Measurements from ENCODE around the gene GTPBP1.

The GTPBP1 gene

DNA sequence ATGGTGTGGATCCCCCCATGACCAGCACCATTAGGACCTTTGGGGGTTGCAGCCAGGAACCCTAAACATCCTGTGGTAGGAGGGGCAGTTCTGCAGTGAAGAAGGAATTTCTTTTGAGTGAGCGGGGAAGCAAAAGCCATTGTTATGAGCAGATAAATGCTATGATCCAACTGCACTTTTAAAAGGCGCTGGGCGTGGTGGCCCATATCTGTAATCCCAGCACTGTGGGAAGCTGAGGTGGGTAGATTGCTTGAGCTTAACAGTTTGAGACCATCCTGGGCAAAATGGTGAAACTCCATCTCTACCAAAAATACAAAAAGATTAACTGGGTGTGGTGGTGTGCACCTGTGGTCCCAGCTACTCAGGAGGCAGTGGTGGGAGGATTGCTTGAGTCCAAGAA lies 29.9 kb upstream of the GTPBP1 start:
- TF ChIP-seq, protein P1, sequence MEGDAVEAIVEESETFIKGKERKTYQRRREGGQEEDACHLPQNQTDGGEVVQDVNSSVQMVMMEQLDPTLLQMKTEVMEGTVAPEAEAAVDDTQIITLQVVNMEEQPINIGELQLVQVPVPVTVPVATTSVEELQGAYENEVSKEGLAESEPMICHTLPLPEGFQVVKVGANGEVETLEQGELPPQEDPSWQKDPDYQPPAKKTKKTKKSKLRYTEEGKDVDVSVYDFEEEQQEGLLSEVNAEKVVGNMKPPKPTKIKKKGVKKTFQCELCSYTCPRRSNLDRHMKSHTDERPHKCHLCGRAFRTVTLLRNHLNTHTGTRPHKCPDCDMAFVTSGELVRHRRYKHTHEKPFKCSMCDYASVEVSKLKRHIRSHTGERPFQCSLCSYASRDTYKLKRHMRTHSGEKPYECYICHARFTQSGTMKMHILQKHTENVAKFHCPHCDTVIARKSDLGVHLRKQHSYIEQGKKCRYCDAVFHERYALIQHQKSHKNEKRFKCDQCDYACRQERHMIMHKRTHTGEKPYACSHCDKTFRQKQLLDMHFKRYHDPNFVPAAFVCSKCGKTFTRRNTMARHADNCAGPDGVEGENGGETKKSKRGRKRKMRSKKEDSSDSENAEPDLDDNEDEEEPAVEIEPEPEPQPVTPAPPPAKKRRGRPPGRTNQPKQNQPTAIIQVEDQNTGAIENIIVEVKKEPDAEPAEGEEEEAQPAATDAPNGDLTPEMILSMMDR (IDR thresholded peaks at IDR 0.05), result no peak
- Histone ChIP-seq H3K27me3 (no peaks in the 10 kb centered on the region), H3K4me1 (peaks cover 0 to 4% (median 2%) of the 10 kb centered on the region in 4 donors), H3K27ac (no peak overlapping the region), H3K9me3 (no peaks in the 10 kb centered on the region), H3K4me3 (no peak overlapping the region), H3K36me3 (peaks cover 12 to 33% (median 26%) of the 10 kb centered on the region in 3 donors)
- DNase-seq, result no peak
- intact Hi-C loops (cut with DNase I; ENCODE audit: low total_unique reads), result no loop called here

DNA sequence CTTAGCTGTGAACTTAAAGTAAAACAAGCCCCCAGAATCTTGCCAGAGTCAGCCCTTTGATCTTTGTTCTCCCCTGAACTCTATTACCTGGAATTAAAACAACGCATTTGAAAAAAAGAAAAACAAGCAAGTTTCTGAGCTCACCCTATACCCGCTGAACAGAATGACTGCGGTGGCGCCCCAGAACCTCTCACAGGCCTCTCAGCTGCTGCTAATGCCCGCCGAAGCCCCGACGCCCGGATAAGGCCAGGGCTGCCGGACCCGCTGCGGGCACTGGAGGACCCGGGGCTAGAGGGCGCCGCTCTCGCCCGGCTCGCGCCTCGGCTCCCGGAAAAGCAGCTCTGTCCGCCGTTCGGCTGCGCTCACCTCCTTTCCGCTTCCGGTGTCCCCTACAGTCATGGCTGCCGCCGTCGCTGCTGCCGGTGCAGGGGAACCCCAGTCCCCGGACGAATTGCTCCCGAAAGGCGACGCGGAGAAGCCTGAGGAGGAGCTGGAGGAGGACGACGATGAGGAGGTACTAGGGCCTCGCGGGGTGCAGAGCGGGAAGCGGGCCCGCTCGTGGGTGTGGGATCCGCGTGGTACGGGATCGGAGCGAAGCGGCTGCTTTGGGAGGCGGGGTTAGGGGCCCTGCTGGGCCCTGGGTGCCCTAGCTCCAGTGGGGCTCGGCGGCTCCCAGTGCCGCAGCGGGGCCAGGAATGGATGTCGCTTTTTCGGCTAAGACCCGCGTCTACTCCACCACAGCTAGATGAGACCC lies 24.0 kb upstream of the GTPBP1 start, which contains the start of gene TOMM22:
Gene TOMM22 (plus strand): TSS at position 376 of the 754 bp plus-strand sequence. CDS start 22 bp downstream, at position 398.
- Histone ChIP-seq H3K4me3 (peak within 1 kb of the TSS; percentile 84 to 86), H3K36me3 (peaks cover 20 to 38% (median 31%) of the 10 kb centered on the region in 3 donors), H3K9me3 (no peaks in the 10 kb centered on the region), H3K27me3 (no peaks in the 10 kb centered on the region), H3K4me1 (peaks cover 0 to 18% (median 9%) of the 10 kb centered on the region in 4 donors), H3K27ac (peak within 1 kb of the TSS; percentile 60 to 69)
- DNase-seq, result peak; percentile 82 to 91
- TF ChIP-seq, protein P1 (IDR thresholded peaks at IDR 0.05), result peak in 1 of 2 experiments; percentile 56
- intact Hi-C loops (cut with DNase I; ENCODE audit: low total_unique reads), result no loop called here

DNA sequence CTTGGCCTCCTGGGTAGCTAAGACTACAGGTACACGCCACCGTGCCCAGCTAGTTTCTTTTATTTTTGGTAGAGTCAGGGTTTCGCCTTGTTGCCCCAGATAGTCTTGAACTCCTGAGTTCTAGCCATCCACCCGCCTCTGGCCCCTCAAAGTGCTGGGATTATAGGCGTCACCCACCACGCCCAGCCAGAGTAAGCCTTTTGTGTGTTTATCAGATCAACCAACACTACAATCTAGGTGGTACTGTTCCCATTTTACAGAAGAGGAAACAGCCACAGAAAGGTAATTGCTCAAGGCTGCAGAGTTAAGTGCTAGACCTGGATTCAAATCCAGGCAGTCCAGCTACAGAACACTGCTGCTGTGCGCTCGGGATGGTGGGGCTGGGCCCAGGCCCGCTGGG lies 20.8 kb upstream of the GTPBP1 start:
- TF ChIP-seq, protein P1 (IDR thresholded peaks at IDR 0.05), result no peak
- H3K27me3 ChIP-seq, result no peaks in the 10 kb centered on the region
- intact Hi-C loops (cut with DNase I; ENCODE audit: low total_unique reads), result no loop called here
- H3K36me3 ChIP-seq, result peaks cover 48 to 68% (median 59%) of the 10 kb centered on the region in 3 donors
- peaks cover 0 to 18% (median 9%) of the 10 kb centered on the region in 4 donors for H3K4me1 ChIP-seq
- H3K4me3 ChIP-seq, result no peak overlapping the region
- H3K27ac ChIP-seq, result no peak overlapping the region
- no peaks in the 10 kb centered on the region for H3K9me3 ChIP-seq
- no peak for DNase-seq

DNA sequence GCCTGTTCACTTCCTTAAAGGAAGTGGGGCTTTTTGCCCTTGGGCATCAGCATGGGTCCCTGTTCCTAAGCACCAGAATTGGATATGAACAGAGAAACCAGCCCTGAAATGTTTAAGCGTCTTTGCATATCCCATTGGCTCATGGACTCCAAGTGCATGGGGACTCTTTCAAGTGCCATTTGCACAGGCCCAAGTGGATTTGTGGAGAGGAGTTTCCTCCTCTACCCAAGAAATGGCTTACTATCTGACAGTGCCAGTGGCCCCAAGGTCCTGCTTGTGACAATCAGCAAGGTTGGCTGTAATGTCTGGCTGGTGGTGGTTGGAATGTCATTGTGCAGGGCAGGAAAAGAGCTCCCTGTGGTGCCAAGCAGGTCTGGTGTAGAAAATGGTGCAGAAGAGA lies 20.0 kb upstream of the GTPBP1 start:
- no peaks in the 10 kb centered on the region for H3K27me3 ChIP-seq
- TF ChIP-seq, protein P1 (IDR thresholded peaks at IDR 0.05), result no peak
- H3K4me3 ChIP-seq, result no peak overlapping the region
- H3K27ac ChIP-seq, result no peak overlapping the region
- no peak for DNase-seq
- H3K36me3 ChIP-seq, result peaks cover 48 to 77% (median 63%) of the 10 kb centered on the region in 3 donors
- H3K4me1 ChIP-seq, result peaks cover 0 to 18% (median 9%) of the 10 kb centered on the region in 4 donors
- intact Hi-C loops (cut with DNase I; ENCODE audit: low total_unique reads), result no loop called here
- H3K9me3 ChIP-seq, result no peaks in the 10 kb centered on the region

DNA sequence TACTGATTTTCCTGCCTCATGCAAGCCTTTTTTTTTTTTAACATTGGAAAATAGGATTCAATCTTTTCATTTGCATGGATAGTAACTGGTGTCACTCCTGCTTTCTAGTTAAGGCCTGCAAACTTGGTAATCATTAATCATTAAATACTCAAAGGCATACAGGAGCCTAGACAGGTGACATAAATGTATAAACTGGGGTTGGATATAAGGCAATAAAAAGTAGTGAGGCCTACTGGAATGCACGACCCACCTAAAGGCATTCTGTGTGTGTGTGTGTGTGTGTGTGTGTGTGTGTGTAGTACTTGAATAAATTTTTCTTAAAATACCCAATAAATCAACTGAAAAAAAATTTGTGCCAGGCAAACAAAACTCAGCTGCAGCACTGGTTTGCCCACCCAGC lies 16.1 kb upstream of the GTPBP1 start:
- no peak overlapping the region for H3K27ac ChIP-seq
- intact Hi-C loops (cut with DNase I; ENCODE audit: low total_unique reads), result no loop called here
- TF ChIP-seq, protein P1 (IDR thresholded peaks at IDR 0.05), result no peak
- H3K4me3 ChIP-seq, result no peak overlapping the region
- no peaks in the 10 kb centered on the region for H3K27me3 ChIP-seq
- H3K4me1 ChIP-seq, result peaks cover 0 to 12% (median 0%) of the 10 kb centered on the region in 4 donors
- H3K36me3 ChIP-seq, result peaks cover 34 to 82% (median 62%) of the 10 kb centered on the region in 3 donors
- no peak for DNase-seq
- H3K9me3 ChIP-seq, result no peaks in the 10 kb centered on the region

Measured in tibial artery (tissue), 4 donors.